BE2C (cell line): ENCODE data around the gene CBLC.

Experiments
- DNase-seq: peaks from one replicate; pipeline ENCODE4 v3.0.0-alpha.2; 2020
- H3K27me3 ChIP-seq: fragments of 250-450 bp; sonication (Bioruptor Pico); 2 replicates; pipeline ENCODE4 v1.5.1; 2020; ENCODE audit warnings: mild to moderate bottlenecking
- H3K36me3 ChIP-seq: fragments of 250-450 bp; sonication (Bioruptor Pico); 2 replicates; pipeline ENCODE4 v1.5.1; 2020; ENCODE audit warnings: mild to moderate bottlenecking
- H3K4me1 ChIP-seq: fragments of 250-450 bp; sonication (Bioruptor Pico); 2 replicates; pipeline ENCODE4 v1.5.1; 2020
- H3K4me3 ChIP-seq: 2 replicates; pipeline ENCODE4 v1.5.1; 2011; ENCODE audit warnings: low read depth, low read length
- H3K9me3 ChIP-seq: fragments of 250-450 bp; sonication (Bioruptor Pico); 2 replicates; pipeline ENCODE4 v1.5.1; 2020
- TF ChIP-seq, protein P1 (sequence below): IDR thresholded peaks from 2 replicates; pipeline ENCODE4 v1.5.1; 2012; ENCODE audit warnings: mild to moderate bottlenecking, low read depth, low read length

Gene CBLC

DNA sequence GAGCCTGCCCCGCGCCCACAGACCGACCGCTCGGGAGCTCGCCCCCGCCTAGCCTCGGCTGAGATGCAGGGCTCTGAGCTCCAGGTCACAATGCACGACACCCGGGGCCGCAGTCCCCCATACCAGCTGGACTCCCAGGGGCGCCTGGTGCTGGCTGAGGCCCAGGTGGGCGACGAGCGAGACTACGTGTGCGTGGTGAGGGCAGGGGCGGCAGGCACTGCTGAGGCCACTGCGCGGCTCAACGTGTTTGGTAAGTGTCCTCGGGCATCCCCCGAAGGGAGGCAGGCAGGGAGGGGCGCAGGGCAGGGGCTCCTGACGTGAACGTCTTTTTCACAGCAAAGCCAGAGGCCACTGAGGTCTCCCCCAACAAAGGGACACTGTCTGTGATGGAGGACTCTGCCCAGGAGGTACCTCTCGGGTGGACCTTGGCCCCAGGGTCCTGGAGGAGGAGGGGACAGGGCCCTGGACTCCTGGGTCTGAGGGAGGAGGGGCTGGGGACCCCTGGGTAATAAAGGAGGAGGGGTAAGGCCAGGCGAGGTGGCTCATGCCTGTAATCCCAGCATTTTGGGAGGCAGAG lies 34.5 kb downstream of the CBLC start:
- no peaks in the 10 kb centered on the region for H3K27me3 ChIP-seq
- DNase-seq = no peak
- TF ChIP-seq, protein P1, sequence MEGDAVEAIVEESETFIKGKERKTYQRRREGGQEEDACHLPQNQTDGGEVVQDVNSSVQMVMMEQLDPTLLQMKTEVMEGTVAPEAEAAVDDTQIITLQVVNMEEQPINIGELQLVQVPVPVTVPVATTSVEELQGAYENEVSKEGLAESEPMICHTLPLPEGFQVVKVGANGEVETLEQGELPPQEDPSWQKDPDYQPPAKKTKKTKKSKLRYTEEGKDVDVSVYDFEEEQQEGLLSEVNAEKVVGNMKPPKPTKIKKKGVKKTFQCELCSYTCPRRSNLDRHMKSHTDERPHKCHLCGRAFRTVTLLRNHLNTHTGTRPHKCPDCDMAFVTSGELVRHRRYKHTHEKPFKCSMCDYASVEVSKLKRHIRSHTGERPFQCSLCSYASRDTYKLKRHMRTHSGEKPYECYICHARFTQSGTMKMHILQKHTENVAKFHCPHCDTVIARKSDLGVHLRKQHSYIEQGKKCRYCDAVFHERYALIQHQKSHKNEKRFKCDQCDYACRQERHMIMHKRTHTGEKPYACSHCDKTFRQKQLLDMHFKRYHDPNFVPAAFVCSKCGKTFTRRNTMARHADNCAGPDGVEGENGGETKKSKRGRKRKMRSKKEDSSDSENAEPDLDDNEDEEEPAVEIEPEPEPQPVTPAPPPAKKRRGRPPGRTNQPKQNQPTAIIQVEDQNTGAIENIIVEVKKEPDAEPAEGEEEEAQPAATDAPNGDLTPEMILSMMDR = no peak

GRCh38 chr19:44813070-44813840 lies 35.6 kb downstream of the CBLC start:
- Histone ChIP-seq H3K9me3 (no peaks in the 10 kb centered on the region), H3K27me3 (no peaks in the 10 kb centered on the region), H3K4me1 (peaks cover 4% of the 10 kb centered on the region; the same call in 1 of the 2 replicates), H3K36me3 (no peaks in the 10 kb centered on the region), H3K4me3 (no peak overlapping the region)
- DNase-seq = no peak
- TF ChIP-seq, protein P1 = peak; percentile 21

More for the DNA sequence above, 34.5 kb downstream of the CBLC start:
- no peaks in the 10 kb centered on the region for H3K9me3 ChIP-seq
- H3K4me3 ChIP-seq = no peak overlapping the region
- no peaks in the 10 kb centered on the region for H3K36me3 ChIP-seq
- H3K4me1 ChIP-seq = peaks cover 4% of the 10 kb centered on the region; the same call in 1 of the 2 replicates

DNA sequence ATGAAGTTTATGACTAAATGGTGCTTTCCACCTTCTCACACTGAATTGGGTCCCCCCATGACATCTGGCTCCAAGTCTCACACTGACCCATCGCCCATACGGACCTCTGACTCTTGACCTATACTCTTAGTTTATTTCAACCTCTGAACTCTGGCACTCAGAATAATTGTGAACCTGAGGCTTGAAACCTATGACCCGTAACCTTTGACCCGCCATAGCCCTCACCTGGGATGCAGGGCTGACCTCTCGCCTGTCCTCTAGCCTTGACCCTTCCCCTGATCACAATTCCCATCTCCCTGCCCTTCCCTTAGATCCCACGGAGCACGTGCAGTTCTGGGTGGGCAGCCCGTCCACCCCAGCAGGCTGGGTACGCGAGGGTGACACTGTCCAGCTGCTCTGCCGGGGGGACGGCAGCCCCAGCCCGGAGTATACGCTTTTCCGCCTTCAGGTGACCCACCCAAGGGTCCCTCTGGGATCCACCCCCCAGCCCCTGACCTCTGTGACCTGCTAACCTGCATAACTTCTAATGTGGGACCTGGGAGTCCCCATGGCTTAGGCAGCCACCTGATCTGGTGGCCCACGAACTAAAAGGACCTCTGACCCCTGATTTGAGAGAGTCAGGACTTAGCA lies 36.3 kb downstream of the CBLC start:
- Histone ChIP-seq H3K4me1 (peaks cover 4% of the 10 kb centered on the region; the same call in 1 of the 2 replicates), H3K9me3 (no peaks in the 10 kb centered on the region), H3K27me3 (no peaks in the 10 kb centered on the region), H3K4me3 (no peak overlapping the region), H3K36me3 (no peaks in the 10 kb centered on the region)
- TF ChIP-seq, protein P1 = no peak
- DNase-seq = no peak

DNA sequence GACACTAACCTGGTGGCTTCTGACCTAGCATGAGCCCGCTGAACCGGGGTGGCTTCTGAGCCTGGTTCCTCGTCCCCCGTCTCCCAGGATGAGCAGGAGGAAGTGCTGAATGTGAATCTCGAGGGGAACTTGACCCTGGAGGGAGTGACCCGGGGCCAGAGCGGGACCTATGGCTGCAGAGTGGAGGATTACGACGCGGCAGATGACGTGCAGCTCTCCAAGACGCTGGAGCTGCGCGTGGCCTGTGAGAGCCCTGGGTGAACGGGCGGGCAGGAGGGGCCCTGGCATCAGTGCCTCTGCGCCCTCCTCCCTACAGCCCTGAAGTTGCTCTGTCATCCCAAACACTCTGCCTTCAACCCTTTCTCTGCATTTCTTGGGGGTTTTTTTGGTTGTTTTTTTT lies 36.8 kb downstream of the CBLC start:
- no peaks in the 10 kb centered on the region for H3K4me1 ChIP-seq
- H3K27me3 ChIP-seq = no peaks in the 10 kb centered on the region
- no peak for DNase-seq
- H3K36me3 ChIP-seq = no peaks in the 10 kb centered on the region
- TF ChIP-seq, protein P1 = no peak
- H3K9me3 ChIP-seq = no peaks in the 10 kb centered on the region
- H3K4me3 ChIP-seq = no peak overlapping the region

- Histone ChIP-seq H3K27me3 (no peaks in the 10 kb centered on the region), H3K4me3 (no peak overlapping the region), H3K9me3 (no peaks in the 10 kb centered on the region), H3K4me1 (no peaks in the 10 kb centered on the region), H3K36me3 (no peaks in the 10 kb centered on the region)
- DNase-seq = no peak
- TF ChIP-seq, protein P1 = no peak
Measured at GRCh38 chr19:44816301-44816700, 38.6 kb downstream of the CBLC start.
